Smooth muscle cell (in vitro differentiated cells): Measurements from ENCODE around the gene HSPH1. TPM values are rescaled to one million over a fixed set of nuclear protein-coding genes. Genes with fewer than 3 reads are reported as not detected.

Experiments used
- DNase-seq: peaks from one replicate; lab custom pipeline; 2025; ENCODE audit not compliant: unreplicated experiment; lab: John Stamatoyannopoulos, UW
- H2AFZ ChIP-seq: fragments of 200-600 bp; sonication (generic); 2 replicates; pipeline ENCODE4 v1.6.0; 2016; ENCODE audit warnings: antibody characterized with exemption, low read depth, mild to moderate bottlenecking
- H3F3A ChIP-seq: fragments of 200-600 bp; sonication (generic); 2 replicates; pipeline ENCODE4 v1.6.0; 2017; ENCODE audit warnings: antibody characterized with exemption, low read depth
- H3K27ac ChIP-seq: fragments of 200-600 bp; sonication (generic); 2 replicates; pipeline ENCODE4 v1.5.1; 2016; ENCODE audit warnings: low read depth, mild to moderate bottlenecking
- H3K27me3 ChIP-seq: fragments of 200-600 bp; sonication (generic); 2 replicates; pipeline ENCODE4 v1.6.1; 2016; ENCODE audit warnings: low read depth, mild to moderate bottlenecking
- H3K36me3 ChIP-seq: fragments of 200-600 bp; sonication (generic); 2 replicates; pipeline ENCODE4 v1.5.1; 2016; ENCODE audit warnings: low read depth
- H3K4me1 ChIP-seq: fragments of 200-600 bp; sonication (generic); 2 replicates; pipeline ENCODE4 v1.5.1; 2016; ENCODE audit warnings: low read depth
- H3K4me2 ChIP-seq: fragments of 200-600 bp; sonication (generic); 2 replicates; pipeline ENCODE4 v1.6.0; 2016; ENCODE audit warnings: mild to moderate bottlenecking
- H3K4me3 ChIP-seq: fragments of 200-600 bp; sonication (generic); 2 replicates; pipeline ENCODE4 v1.5.1; 2016; ENCODE audit warnings: mild to moderate bottlenecking
- H3K79me2 ChIP-seq: fragments of 200-600 bp; sonication (generic); 2 replicates; pipeline ENCODE4 v1.6.0; 2016; ENCODE audit warnings: low read depth, mild to moderate bottlenecking
- H3K9ac ChIP-seq: fragments of 200-600 bp; sonication (generic); 2 replicates; pipeline ENCODE4 v1.6.0; 2016; ENCODE audit warnings: low read depth
- H3K9me3 ChIP-seq: fragments of 200-600 bp; sonication (generic); replicated peaks from 2 replicates; pipeline ENCODE4 v1.5.1; 2016; ENCODE audit warnings: low read depth
- H4K20me1 ChIP-seq: fragments of 200-600 bp; sonication (generic); 2 replicates; pipeline ENCODE4 v1.6.0; 2016; ENCODE audit warnings: low read depth
- CTCF ChIP-seq: fragments of 200-600 bp; sonication (generic); IDR thresholded peaks from 2 replicates; pipeline ENCODE4 v1.5.1; 2017; ENCODE audit warnings: borderline replicate concordance, mild to moderate bottlenecking, antibody characterized with exemption; ENCODE audit not compliant: insufficient read depth, poor library complexity, severe bottlenecking
- WGBS: methylation state at CpG from one replicate; pipeline ENCODE4 v1.1.7; 2016; ENCODE audit warnings: low lambda C conversion rate; 5-methylcytosine and 5-hydroxymethylcytosine counted together
- polyA plus RNA-seq: library from polyadenylated mRNA; unstranded; fragments of >200 nt; fragmentation: Nextera tagmentation; extraction: Ambion mirVana; gene quantifications from 2 replicates; pipeline ENCODE4 v1.2.1, GENCODE V29; 2016
- total RNA-seq: library from RNA; depleted of rRNA; stranded (reverse); fragments of >200 nt; gene quantifications from 2 replicates; pipeline ENCODE4 v1.2.3, GENCODE V29; 2014

HSPH1 gene
- total and polyA plus RNA-seq, 2 experiments from 2014 or later: 39.2 to 81.4 TPM

GRCh38 chr13:31199527-31199848 is 37.8 kb upstream of the HSPH1 start:
- no peaks in the 10 kb centered on the region for H4K20me1 ChIP-seq
- peak overlapping the region; percentile 87 for H3K4me3 ChIP-seq
- no peaks in the 10 kb centered on the region for H3K9me3 ChIP-seq
- no peaks in the 10 kb centered on the region for H3K36me3 ChIP-seq
- H3K27ac ChIP-seq: peak overlapping the region; percentile 62
- H3K4me2 ChIP-seq: peak overlapping the region; percentile 85
- H3K79me2 ChIP-seq: peaks cover 14% of the 10 kb centered on the region
- peak overlapping the region; percentile 84 for H2AFZ ChIP-seq
- H3K4me1 ChIP-seq: peaks cover 12% of the 10 kb centered on the region
- no peak for DNase-seq
- no peaks in the 10 kb centered on the region for H3K27me3 ChIP-seq
- no peak overlapping the region for H3K9ac ChIP-seq
- WGBS: 12% methylated on average over 12 of the region's 15 CpGs
- no peaks in the 10 kb centered on the region for H3F3A ChIP-seq
- no peak for TF ChIP-seq CTCF

GRCh38 chr13:31198519-31198918 is 36.8 kb upstream of the HSPH1 start:
- Histone ChIP-seq H3K36me3 (no peaks in the 10 kb centered on the region), H3K27ac (no peak overlapping the region), H3K9ac (no peak overlapping the region), H3K4me1 (peaks cover 12% of the 10 kb centered on the region), H2AFZ (no peak overlapping the region), H4K20me1 (no peaks in the 10 kb centered on the region), H3K4me2 (no peak overlapping the region), H3K79me2 (peaks cover 14% of the 10 kb centered on the region), H3K27me3 (no peaks in the 10 kb centered on the region), H3F3A (no peaks in the 10 kb centered on the region), H3K4me3 (no peak overlapping the region), H3K9me3 (no peaks in the 10 kb centered on the region)
- WGBS: 81% methylated on average over 3 of the region's 3 CpGs
- no peak for DNase-seq
- TF ChIP-seq CTCF: no peak

- DNase-seq: no peak
- H3F3A ChIP-seq: no peaks in the 10 kb centered on the region
- H3K4me2 ChIP-seq: no peak overlapping the region
- H3K79me2 ChIP-seq: peaks cover 7% of the 10 kb centered on the region
- no peak overlapping the region for H3K4me3 ChIP-seq
- no peaks in the 10 kb centered on the region for H3K36me3 ChIP-seq
- TF ChIP-seq CTCF: no peak
- H3K9ac ChIP-seq: no peak overlapping the region
- no peak overlapping the region for H3K27ac ChIP-seq
- H3K27me3 ChIP-seq: no peaks in the 10 kb centered on the region
- H3K4me1 ChIP-seq: peaks cover 12% of the 10 kb centered on the region
- no peak overlapping the region for H2AFZ ChIP-seq
- H4K20me1 ChIP-seq: no peaks in the 10 kb centered on the region
- 92% methylated on average over 6 of the region's 6 CpGs for WGBS
- no peaks in the 10 kb centered on the region for H3K9me3 ChIP-seq
Measured at GRCh38 chr13:31196992-31197391, 35.3 kb upstream of the HSPH1 start.

- no peaks in the 10 kb centered on the region for H3K36me3 ChIP-seq
- no peak overlapping the region for H3K27ac ChIP-seq
- no peaks in the 10 kb centered on the region for H3K9me3 ChIP-seq
- no peak overlapping the region for H3K9ac ChIP-seq
- peak overlapping the region; percentile 8 for H3K4me2 ChIP-seq
- no peak for TF ChIP-seq CTCF
- H3K79me2 ChIP-seq: no peaks in the 10 kb centered on the region
- H2AFZ ChIP-seq: peak overlapping the region; percentile 50
- H3K27me3 ChIP-seq: no peaks in the 10 kb centered on the region
- 46% methylated on average over 4 of the region's 4 CpGs for WGBS
- H4K20me1 ChIP-seq: no peaks in the 10 kb centered on the region
- H3K4me3 ChIP-seq: no peak overlapping the region
- H3K4me1 ChIP-seq: peaks cover under 1% of the 10 kb centered on the region
- H3F3A ChIP-seq: no peaks in the 10 kb centered on the region
- no peak for DNase-seq
Measured at GRCh38 chr13:31195616-31196015, 33.9 kb upstream of the HSPH1 start.
